HCT116 (cell line): ENCODE measurements around the gene AOAH.

Experiments used
- CTCF ChIP-seq, 3 experiments: fragments of 200-600 bp in 1 of 3; sonication (generic) in 1 of 3; IDR thresholded peaks in 2 of 3; conservative IDR thresholded peaks in 1 of 3; 2 replicates each; pipeline ENCODE4 v1.5.1; 2012 to 2017; ENCODE audit warnings: low read depth in 2 of 3, low read length in 2 of 3, antibody characterized with exemption in 1 of 3, borderline replicate concordance in 1 of 3, control low read depth in 1 of 3, mild to moderate bottlenecking in 1 of 3, mixed read lengths in 1 of 3, mixed run types in 1 of 3, moderate library complexity in 1 of 3; ENCODE audit not compliant: insufficient read depth in 1 of 3
- EZH2 ChIP-seq: fragments of 200-600 bp; sonication (generic); IDR thresholded peaks from 2 replicates; pipeline ENCODE4 v1.6.1; 2017; ENCODE audit warnings: antibody characterized with exemption, mixed run types
- FOSL1 ChIP-seq: IDR thresholded peaks from 2 replicates; pipeline ENCODE4 v1.6.1; 2012; ENCODE audit warnings: low read depth
- JUND ChIP-seq: IDR thresholded peaks from 2 replicates; pipeline ENCODE4 v1.6.1; 2012
- MAX ChIP-seq: IDR thresholded peaks from 2 replicates; pipeline ENCODE4 v1.6.1; 2012
- POLR2A ChIP-seq: IDR thresholded peaks from 2 replicates; pipeline ENCODE4 v1.7.0; 2011; ENCODE audit warnings: borderline replicate concordance; ENCODE audit not compliant: insufficient read depth, insufficient read length; ENCODE audit errors: extremely low read depth
- POLR2AphosphoS5 ChIP-seq: IDR thresholded peaks from 2 replicates; pipeline ENCODE4 v1.6.1; 2011; ENCODE audit warnings: mild to moderate bottlenecking, low read depth, low read length, moderate library complexity
- RAD21 ChIP-seq: IDR thresholded peaks from 2 replicates; pipeline ENCODE4 v1.6.1; 2012; ENCODE audit warnings: low read depth, mild to moderate bottlenecking
- SIN3A ChIP-seq: IDR thresholded peaks from 2 replicates; pipeline ENCODE4 v1.6.1; 2012; ENCODE audit warnings: low read depth
- SP1 ChIP-seq: IDR thresholded peaks from 2 replicates; pipeline ENCODE4 v1.6.1; 2012; ENCODE audit warnings: low read depth
- TCF7L2 ChIP-seq: IDR thresholded peaks from 2 replicates; pipeline ENCODE4 v1.7.0; 2011; ENCODE audit warnings: borderline replicate concordance, inconsistent platforms; ENCODE audit not compliant: insufficient read depth, insufficient read length; ENCODE audit errors: extremely low read depth

DNA sequence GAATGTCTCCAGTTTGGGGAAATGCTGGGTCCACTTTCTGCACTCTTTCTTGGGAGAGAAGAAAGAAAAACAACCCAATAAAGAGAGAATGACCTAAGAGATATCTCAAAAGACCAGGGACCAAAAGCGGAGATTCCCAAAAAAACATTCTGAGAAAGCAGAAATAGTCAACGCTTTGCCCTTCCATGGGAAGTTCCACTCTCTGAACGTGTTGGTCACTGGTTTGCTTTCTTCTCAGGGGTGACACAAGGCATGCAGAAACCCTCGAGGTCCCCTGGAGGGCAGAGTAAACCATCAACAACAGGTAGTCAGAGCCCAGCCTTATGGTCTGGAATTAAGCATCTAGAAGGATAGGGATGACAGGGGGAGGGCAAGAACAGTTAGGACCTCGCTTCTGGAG, 26.2 kb upstream of the AOAH start:
- no peak for TF ChIP-seq POLR2A
- no peak for TF ChIP-seq CTCF (IDR thresholded peaks at IDR 0.05 in 2 of 3, conservative IDR thresholded peaks at IDR 0.05 in 1 of 3; ENCODE audit: borderline replicate concordance in 1 of 3, insufficient read depth in 1 of 3, low read depth in 2 of 3, low read length in 2 of 3)
- no peak for TF ChIP-seq JUND
- TF ChIP-seq FOSL1, result no peak
- no peak for TF ChIP-seq MAX
- no peak for TF ChIP-seq POLR2AphosphoS5
- TF ChIP-seq TCF7L2, result no peak
- no peak for TF ChIP-seq EZH2
- no peak for TF ChIP-seq RAD21
- no peak for TF ChIP-seq SP1
- TF ChIP-seq SIN3A, result no peak
